GM12878 (cell line): Measurements from ENCODE around the gene ERCC2. TPM values are rescaled to one million over a fixed set of nuclear protein-coding genes. Genes with fewer than 3 reads are reported as not detected.

ENCODE experiments used
- ATAC-seq: fragments of 200-7000 bp; cut with Tn5 transposase; 3 replicates; pipeline ENCODE4 v1.9.1; 2020; ENCODE audit warnings: mild to moderate bottlenecking, moderate library complexity
- BruUV-seq: library from RNA; stranded (reverse); fragments of 400-500 nt; replicated peaks from 2 replicates; lab custom pipeline; 2021; lab: Mats Ljungman, UMichigan
- CTCF ChIA-PET: fragments of 300-600 bp; sonication (Branson Sonifier 250); formaldehyde crosslinking; extraction: SDS; loops from one replicate; lab custom pipeline; 2021; ENCODE audit warnings: inconsistent platforms; lab: Yijun Ruan, JAX
- POLR2A ChIA-PET: fragments of 350-600 bp; formaldehyde crosslinking; extraction: SDS; loops from one replicate; lab custom pipeline; 2021; ENCODE audit warnings: inconsistent platforms; lab: Charles Lee
- RAD21 ChIA-PET: fragments of 300-600 bp; sonication (Branson Sonifier 250); formaldehyde crosslinking; loops from one replicate; lab custom pipeline; 2023; ENCODE audit warnings: antibody characterized with exemption; ENCODE audit not compliant: unreplicated experiment; lab: Charles Lee
- SMC1A ChIA-PET: fragments of 300-600 bp; sonication (Branson Sonifier 250); formaldehyde crosslinking; loops from one replicate; lab custom pipeline; 2023; ENCODE audit not compliant: unreplicated experiment, uncharacterized antibody; lab: Charles Lee
- DNase-seq: peaks from one replicate; pipeline ENCODE4 v3.0.0-alpha.2; 2011; ENCODE audit warnings: low read depth, low spot score
- FAIRE-seq: peaks from 3 replicates; lab custom pipeline; 2011; peaks lifted over from hg19 to GRCh38; lab: Jason Lieb, UNC
- H2AFZ ChIP-seq: 2 replicates; pipeline ENCODE4 v1.6.0; 2011; ENCODE audit warnings: low read depth, low read length, control low read depth; ENCODE audit not compliant: control insufficient read depth
- H3K27ac ChIP-seq: 2 replicates; pipeline ENCODE4 v1.5.1; 2011; ENCODE audit warnings: control low read depth; ENCODE audit not compliant: control insufficient read depth, insufficient read depth
- H3K27me3 ChIP-seq, 2 experiments: replicated peaks in 1 of 2; 2 replicates each; pipeline versions ENCODE4 v1.6.0 to v1.6.1; 2011; ENCODE audit warnings: low read length in 1 of 2; ENCODE audit not compliant: control insufficient read depth in 2 of 2, insufficient read depth in 2 of 2
- H3K36me3 ChIP-seq, 2 experiments: 2 replicates each; pipeline ENCODE4 v1.5.1; 2011; ENCODE audit warnings: low read length in 1 of 2; ENCODE audit not compliant: control insufficient read depth in 2 of 2, insufficient read depth in 2 of 2
- H3K4me1 ChIP-seq: 2 replicates; pipeline ENCODE4 v1.6.1; 2011; ENCODE audit warnings: mild to moderate bottlenecking, low read length, moderate library complexity, mixed read lengths; ENCODE audit not compliant: control insufficient read depth, insufficient read depth
- H3K4me2 ChIP-seq: 2 replicates; pipeline ENCODE4 v1.6.0; 2011; ENCODE audit warnings: control low read depth; ENCODE audit not compliant: control insufficient read depth, insufficient read depth
- H3K4me3 ChIP-seq: fragments of 200-600 bp; sonication (generic); 2 replicates; pipeline ENCODE4 v1.5.1; 2016
- H3K79me2 ChIP-seq: 2 replicates; pipeline ENCODE4 v1.6.0; 2011; ENCODE audit warnings: low read length; ENCODE audit not compliant: control insufficient read depth, insufficient read depth
- H3K9ac ChIP-seq: 2 replicates; pipeline ENCODE4 v1.8.0; 2011; ENCODE audit warnings: low read length, control low read depth, mixed read lengths; ENCODE audit not compliant: control insufficient read depth, insufficient read depth
- H3K9me3 ChIP-seq: replicated peaks from 3 replicates; pipeline ENCODE4 v1.5.1; 2011; ENCODE audit warnings: mild to moderate bottlenecking, low read length; ENCODE audit not compliant: control insufficient read depth, insufficient read depth
- H4K20me1 ChIP-seq: 2 replicates; pipeline ENCODE4 v1.6.0; 2011; ENCODE audit not compliant: control insufficient read depth, insufficient read depth
- CHD1 ChIP-seq: IDR thresholded peaks from 2 replicates; pipeline ENCODE4 v1.6.1; 2012; ENCODE audit warnings: low read depth, low read length, improper control_type of control experiment
- CHD2 ChIP-seq: IDR thresholded peaks from 2 replicates; pipeline ENCODE4 v1.6.1; 2011; ENCODE audit warnings: low read depth, low read length, improper control_type of control experiment, borderline replicate concordance
- CREM ChIP-seq: IDR thresholded peaks from 2 replicates; pipeline ENCODE4 v1.6.1; 2014; ENCODE audit warnings: antibody characterized with exemption, low read depth
- EED ChIP-seq: sonication (generic); IDR thresholded peaks from 2 replicates; pipeline ENCODE4 v1.6.1; 2016; ENCODE audit warnings: antibody characterized with exemption, low read depth
- GABPA ChIP-seq: IDR thresholded peaks from 2 replicates; pipeline ENCODE4 v1.6.1; 2014; ENCODE audit warnings: antibody characterized with exemption, low read depth, mild to moderate bottlenecking, inconsistent platforms
- IRF4 ChIP-seq: IDR thresholded peaks from 2 replicates; pipeline ENCODE4 v1.6.1; 2011; ENCODE audit warnings: low read depth, low read length
- NR2C2 ChIP-seq: IDR thresholded peaks from 2 replicates; pipeline ENCODE4 v1.6.1; 2011; ENCODE audit warnings: borderline replicate concordance, low read depth; ENCODE audit not compliant: control insufficient read depth, insufficient read length
- POLR2A ChIP-seq: IDR thresholded peaks from 2 replicates; pipeline ENCODE4 v1.6.1; 2011; ENCODE audit warnings: low read depth, mild to moderate bottlenecking, low read length
- SRF ChIP-seq, 2 experiments: IDR thresholded peaks; 2 replicates each; pipeline ENCODE4 v1.6.1; 2011; ENCODE audit warnings: low read depth in 2 of 2, low read length in 2 of 2, mild to moderate bottlenecking in 1 of 2, moderate library complexity in 1 of 2
- STAT3 ChIP-seq: IDR thresholded peaks from 2 replicates; pipeline ENCODE4 v1.6.1; 2011; ENCODE audit warnings: low read depth, low read length, improper control_type of control experiment
- TCF12 ChIP-seq: IDR thresholded peaks from 2 replicates; pipeline ENCODE4 v1.6.1; 2011; ENCODE audit warnings: low read depth, mild to moderate bottlenecking, low read length
- ZBED1 ChIP-seq: IDR thresholded peaks from 2 replicates; pipeline ENCODE4 v1.6.1; 2016; ENCODE audit warnings: borderline replicate concordance
- WGBS: methylation state at CpG from one replicate; pipeline ENCODE4 v1.1.6; 2016; ENCODE audit warnings: low lambda C conversion rate; ENCODE audit not compliant: insufficient replicate concordance, insufficient coverage; ENCODE audit errors: missing lambda C conversion rate; 5-methylcytosine and 5-hydroxymethylcytosine counted together
- in situ Hi-C: fragments of 300-500 bp; cut with MboI; formaldehyde crosslinking; loops from 9 replicates; pipeline ENCODE4 v1.14.3; 2018; ENCODE audit warnings: mixed read lengths
- intact Hi-C: fragments of 100-400 bp; cut with micrococcal nuclease; formaldehyde crosslinking; loops from one replicate; pipeline ENCODE4 v1.14.2; 2022; ENCODE audit not compliant: unreplicated experiment
- polyA plus RNA-seq, 11 experiments: library from polyadenylated mRNA; depleted of rRNA in 4 of 11; unstranded in 6 of 11; stranded (reverse) in 5 of 11; fragments of >200 nt; fragmentation: Nextera tagmentation in 4 of 11; fragmentation: Illumina TruSeq in 1 of 11; extraction: Ambion mirVana in 4 of 11; extraction: Trizol in 1 of 11; gene quantifications; 1 replicate in 1 of 11; 2 replicates in 10 of 11; pipeline versions ENCODE4 v1.2.1 to v1.2.3, GENCODE V29; 2011 to 2016; ENCODE audit warnings: inconsistent platforms in 2 of 11, missing spikeins in 2 of 11, low read depth in 1 of 11
- total RNA-seq, 4 experiments: library from RNA; depleted of rRNA in 3 of 4; stranded (reverse); fragments of >200 nt in 3 of 4; fragmentation: Illumina TruSeq in 1 of 4; extraction: Trizol in 1 of 4; gene quantifications; 2 replicates each; pipeline versions ENCODE4 v1.2.1 to v1.2.3, GENCODE V29; 2013 to 2021
- TF ChIP-seq, protein P1 (sequence below): IDR thresholded peaks from 2 replicates; pipeline ENCODE4 v1.6.1; 2011; ENCODE audit warnings: borderline replicate concordance, low read depth, mild to moderate bottlenecking, moderate library complexity, mixed read lengths, low read length; ENCODE audit not compliant: insufficient read depth; ENCODE audit errors: extremely low read length
- TF ChIP-seq, protein P2 (sequence below): fragments of 450-650 bp; IDR thresholded peaks from 2 replicates; pipeline ENCODE4 v1.6.1; 2017; ENCODE audit warnings: mild to moderate bottlenecking, moderate library complexity
- TF ChIP-seq, protein P3 (sequence below): fragments of 450-650 bp; IDR thresholded peaks from 2 replicates; pipeline ENCODE4 v1.6.1; 2018; ENCODE audit warnings: borderline replicate concordance, mild to moderate bottlenecking; ENCODE audit not compliant: partially characterized antibody
- TF ChIP-seq, protein P4 (sequence below): fragments of 450-650 bp; IDR thresholded peaks from 2 replicates; pipeline ENCODE4 v1.6.1; 2017; ENCODE audit warnings: mild to moderate bottlenecking, low read depth, inconsistent platforms; ENCODE audit not compliant: poor library complexity, severe bottlenecking

Gene ERCC2
- total and polyA plus RNA-seq, 10 of the 15 experiments (the other 5 are each of a cell fraction or from before 2014, with no cell fraction given) = 1.3 to 40.1 (median 15.6) TPM

DNA sequence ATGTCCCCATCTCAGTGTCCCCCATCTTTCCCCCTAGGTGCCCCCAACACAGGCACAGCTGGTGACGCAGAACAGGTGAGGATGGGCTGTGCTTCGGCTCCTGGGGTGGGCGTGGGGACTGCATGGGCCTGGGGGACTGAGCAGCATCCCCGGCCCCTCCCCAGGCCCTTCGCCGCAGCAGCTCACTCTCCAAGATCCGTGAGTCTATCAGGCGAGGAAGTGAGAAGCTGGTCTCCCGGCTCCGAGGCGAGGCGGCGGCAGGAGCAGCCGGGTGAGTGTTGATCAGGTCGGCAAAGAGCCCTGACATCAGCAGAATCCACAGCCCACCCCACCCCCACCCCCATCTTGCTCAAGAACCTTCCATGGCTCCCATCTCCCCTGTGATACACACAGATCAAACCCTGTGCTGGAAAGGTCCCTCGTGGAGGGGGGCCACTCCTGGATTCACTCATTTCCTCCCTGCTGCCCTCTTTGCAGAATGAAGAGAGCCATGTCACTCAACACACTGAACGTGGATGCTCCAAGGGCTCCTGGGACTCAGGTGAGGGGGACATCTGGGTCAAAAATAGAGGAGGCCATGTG, 19.8 kb downstream of the ERCC2 start:
- in situ Hi-C loops (no loop called here), intact Hi-C loops (no loop called here)
- H3K4me2 ChIP-seq = no peak overlapping the region
- BruUV-seq = no TSS peak
- H3K79me2 ChIP-seq = no peaks in the 10 kb centered on the region
- ChIA-PET RAD21 (no interaction called here), SMC1A (no interaction called here), POLR2A (no interaction called here), CTCF (no interaction called here)
- no peaks in the 10 kb centered on the region for H4K20me1 ChIP-seq
- ATAC-seq (no peak), DNase-seq (no peak), FAIRE-seq (no peak)
- no peak overlapping the region for H2AFZ ChIP-seq
- H3K4me3 ChIP-seq = no peak overlapping the region
- 80% methylated on average over 16 of the region's 17 CpGs for WGBS
- peaks cover 3 to 4% of the 10 kb centered on the region in 2 experiments for H3K36me3 ChIP-seq
- H3K9me3 ChIP-seq = no peaks in the 10 kb centered on the region
- H3K9ac ChIP-seq = no peak overlapping the region
- H3K4me1 ChIP-seq = no peaks in the 10 kb centered on the region
- no peak overlapping the region for H3K27ac ChIP-seq
- H3K27me3 ChIP-seq = no peaks in the 10 kb centered on the region
- TF ChIP-seq STAT3 (no peak), SRF (IDR thresholded peaks at IDR 0.05; ENCODE audit: low read depth in 2 of 2, low read length in 2 of 2) (no peak), CREM (no peak), CHD2 (no peak), NR2C2 (no peak), GABPA (no peak), TCF12 (no peak), IRF4 (no peak), EED (no peak), POLR2A (no peak), CHD1 (no peak), ZBED1 (no peak)
- TF ChIP-seq, protein P1, sequence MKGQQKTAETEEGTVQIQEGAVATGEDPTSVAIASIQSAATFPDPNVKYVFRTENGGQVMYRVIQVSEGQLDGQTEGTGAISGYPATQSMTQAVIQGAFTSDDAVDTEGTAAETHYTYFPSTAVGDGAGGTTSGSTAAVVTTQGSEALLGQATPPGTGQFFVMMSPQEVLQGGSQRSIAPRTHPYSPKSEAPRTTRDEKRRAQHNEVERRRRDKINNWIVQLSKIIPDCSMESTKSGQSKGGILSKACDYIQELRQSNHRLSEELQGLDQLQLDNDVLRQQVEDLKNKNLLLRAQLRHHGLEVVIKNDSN = no peak
- TF ChIP-seq, protein P2, sequence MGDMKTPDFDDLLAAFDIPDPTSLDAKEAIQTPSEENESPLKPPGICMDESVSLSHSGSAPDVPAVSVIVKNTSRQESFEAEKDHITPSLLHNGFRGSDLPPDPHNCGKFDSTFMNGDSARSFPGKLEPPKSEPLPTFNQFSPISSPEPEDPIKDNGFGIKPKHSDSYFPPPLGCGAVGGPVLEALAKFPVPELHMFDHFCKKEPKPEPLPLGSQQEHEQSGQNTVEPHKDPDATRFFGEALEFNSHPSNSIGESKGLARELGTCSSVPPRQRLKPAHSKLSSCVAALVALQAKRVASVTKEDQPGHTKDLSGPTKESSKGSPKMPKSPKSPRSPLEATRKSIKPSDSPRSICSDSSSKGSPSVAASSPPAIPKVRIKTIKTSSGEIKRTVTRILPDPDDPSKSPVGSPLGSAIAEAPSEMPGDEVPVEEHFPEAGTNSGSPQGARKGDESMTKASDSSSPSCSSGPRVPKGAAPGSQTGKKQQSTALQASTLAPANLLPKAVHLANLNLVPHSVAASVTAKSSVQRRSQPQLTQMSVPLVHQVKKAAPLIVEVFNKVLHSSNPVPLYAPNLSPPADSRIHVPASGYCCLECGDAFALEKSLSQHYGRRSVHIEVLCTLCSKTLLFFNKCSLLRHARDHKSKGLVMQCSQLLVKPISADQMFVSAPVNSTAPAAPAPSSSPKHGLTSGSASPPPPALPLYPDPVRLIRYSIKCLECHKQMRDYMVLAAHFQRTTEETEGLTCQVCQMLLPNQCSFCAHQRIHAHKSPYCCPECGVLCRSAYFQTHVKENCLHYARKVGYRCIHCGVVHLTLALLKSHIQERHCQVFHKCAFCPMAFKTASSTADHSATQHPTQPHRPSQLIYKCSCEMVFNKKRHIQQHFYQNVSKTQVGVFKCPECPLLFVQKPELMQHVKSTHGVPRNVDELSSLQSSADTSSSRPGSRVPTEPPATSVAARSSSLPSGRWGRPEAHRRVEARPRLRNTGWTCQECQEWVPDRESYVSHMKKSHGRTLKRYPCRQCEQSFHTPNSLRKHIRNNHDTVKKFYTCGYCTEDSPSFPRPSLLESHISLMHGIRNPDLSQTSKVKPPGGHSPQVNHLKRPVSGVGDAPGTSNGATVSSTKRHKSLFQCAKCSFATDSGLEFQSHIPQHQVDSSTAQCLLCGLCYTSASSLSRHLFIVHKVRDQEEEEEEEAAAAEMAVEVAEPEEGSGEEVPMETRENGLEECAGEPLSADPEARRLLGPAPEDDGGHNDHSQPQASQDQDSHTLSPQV = no peak
- TF ChIP-seq, protein P3, sequence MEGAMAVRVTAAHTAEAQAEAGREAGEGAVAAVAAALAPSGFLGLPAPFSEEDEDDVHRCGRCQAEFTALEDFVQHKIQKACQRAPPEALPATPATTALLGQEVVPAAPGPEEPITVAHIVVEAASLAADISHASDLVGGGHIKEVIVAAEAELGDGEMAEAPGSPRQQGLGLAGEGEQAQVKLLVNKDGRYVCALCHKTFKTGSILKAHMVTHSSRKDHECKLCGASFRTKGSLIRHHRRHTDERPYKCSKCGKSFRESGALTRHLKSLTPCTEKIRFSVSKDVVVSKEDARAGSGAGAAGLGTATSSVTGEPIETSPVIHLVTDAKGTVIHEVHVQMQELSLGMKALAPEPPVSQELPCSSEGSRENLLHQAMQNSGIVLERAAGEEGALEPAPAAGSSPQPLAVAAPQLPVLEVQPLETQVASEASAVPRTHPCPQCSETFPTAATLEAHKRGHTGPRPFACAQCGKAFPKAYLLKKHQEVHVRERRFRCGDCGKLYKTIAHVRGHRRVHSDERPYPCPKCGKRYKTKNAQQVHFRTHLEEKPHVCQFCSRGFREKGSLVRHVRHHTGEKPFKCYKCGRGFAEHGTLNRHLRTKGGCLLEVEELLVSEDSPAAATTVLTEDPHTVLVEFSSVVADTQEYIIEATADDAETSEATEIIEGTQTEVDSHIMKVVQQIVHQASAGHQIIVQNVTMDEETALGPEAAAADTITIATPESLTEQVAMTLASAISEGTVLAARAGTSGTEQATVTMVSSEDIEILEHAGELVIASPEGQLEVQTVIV = no peak
- TF ChIP-seq, protein P4, sequence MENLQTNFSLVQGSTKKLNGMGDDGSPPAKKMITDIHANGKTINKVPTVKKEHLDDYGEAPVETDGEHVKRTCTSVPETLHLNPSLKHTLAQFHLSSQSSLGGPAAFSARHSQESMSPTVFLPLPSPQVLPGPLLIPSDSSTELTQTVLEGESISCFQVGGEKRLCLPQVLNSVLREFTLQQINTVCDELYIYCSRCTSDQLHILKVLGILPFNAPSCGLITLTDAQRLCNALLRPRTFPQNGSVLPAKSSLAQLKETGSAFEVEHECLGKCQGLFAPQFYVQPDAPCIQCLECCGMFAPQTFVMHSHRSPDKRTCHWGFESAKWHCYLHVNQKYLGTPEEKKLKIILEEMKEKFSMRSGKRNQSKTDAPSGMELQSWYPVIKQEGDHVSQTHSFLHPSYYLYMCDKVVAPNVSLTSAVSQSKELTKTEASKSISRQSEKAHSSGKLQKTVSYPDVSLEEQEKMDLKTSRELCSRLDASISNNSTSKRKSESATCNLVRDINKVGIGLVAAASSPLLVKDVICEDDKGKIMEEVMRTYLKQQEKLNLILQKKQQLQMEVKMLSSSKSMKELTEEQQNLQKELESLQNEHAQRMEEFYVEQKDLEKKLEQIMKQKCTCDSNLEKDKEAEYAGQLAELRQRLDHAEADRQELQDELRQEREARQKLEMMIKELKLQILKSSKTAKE = no peak
